GM13977 (cell line): ENCODE measurements around the gene LGSN.
"Not testable (repeated sequence)": the region's sequence is repeated elsewhere in the genome, so short reads cannot be mapped to it uniquely, and the experiment has no call there.

ENCODE experiments used
- DNase-seq: peaks from one replicate; pipeline ENCODE4 v3.0.0; 2012; ENCODE audit warnings: low spot score
- in situ Hi-C: fragments of 300-500 bp; cut with MboI; formaldehyde crosslinking; loops from one replicate; pipeline ENCODE4 v1.12.0; 2022; ENCODE audit warnings: low sequenced_read_pairs, low pct_unique_long_range_greater_than_20kb, mixed read lengths, inconsistent platforms; ENCODE audit not compliant: unreplicated experiment
- TF ChIP-seq, protein P1 (sequence below): IDR thresholded peaks from 2 replicates; pipeline ENCODE4 v1.5.1; 2012; ENCODE audit warnings: mild to moderate bottlenecking, control low read depth; ENCODE audit not compliant: insufficient read depth; ENCODE audit errors: extremely low read depth, missing control alignments

LGSN gene

DNA sequence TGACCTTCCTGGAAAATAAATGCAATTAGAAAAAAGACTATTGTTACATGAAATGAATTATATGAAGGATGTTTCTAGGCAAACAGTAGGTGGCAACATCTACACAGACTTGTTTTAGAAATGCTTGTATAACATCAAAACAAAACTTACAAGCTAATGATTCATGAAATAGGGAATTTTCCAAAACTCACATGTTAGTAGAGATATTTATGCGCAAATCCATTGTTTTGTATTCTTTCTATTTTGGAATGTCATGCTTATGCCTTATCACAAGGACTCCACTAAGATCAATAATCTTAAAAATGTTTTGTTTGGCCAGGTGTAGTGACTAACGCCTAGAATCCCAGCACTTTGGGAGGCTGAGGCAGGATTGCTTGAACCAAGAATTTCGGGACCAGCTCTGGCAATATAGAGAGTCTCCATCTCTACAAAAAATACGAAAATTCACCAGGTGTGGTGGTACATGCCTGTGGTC lies 32.3 kb upstream of the LGSN start:
- TF ChIP-seq, protein P1, sequence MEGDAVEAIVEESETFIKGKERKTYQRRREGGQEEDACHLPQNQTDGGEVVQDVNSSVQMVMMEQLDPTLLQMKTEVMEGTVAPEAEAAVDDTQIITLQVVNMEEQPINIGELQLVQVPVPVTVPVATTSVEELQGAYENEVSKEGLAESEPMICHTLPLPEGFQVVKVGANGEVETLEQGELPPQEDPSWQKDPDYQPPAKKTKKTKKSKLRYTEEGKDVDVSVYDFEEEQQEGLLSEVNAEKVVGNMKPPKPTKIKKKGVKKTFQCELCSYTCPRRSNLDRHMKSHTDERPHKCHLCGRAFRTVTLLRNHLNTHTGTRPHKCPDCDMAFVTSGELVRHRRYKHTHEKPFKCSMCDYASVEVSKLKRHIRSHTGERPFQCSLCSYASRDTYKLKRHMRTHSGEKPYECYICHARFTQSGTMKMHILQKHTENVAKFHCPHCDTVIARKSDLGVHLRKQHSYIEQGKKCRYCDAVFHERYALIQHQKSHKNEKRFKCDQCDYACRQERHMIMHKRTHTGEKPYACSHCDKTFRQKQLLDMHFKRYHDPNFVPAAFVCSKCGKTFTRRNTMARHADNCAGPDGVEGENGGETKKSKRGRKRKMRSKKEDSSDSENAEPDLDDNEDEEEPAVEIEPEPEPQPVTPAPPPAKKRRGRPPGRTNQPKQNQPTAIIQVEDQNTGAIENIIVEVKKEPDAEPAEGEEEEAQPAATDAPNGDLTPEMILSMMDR: peak; percentile 57
- DNase-seq: peak; percentile 30
- in situ Hi-C loops: loop anchor here (10.0 to 25.0 kb wide), 2 partner anchors 210 to 413 kb away; partner anchors contain the start of genes LOC128125822 and PTP4A1

DNA sequence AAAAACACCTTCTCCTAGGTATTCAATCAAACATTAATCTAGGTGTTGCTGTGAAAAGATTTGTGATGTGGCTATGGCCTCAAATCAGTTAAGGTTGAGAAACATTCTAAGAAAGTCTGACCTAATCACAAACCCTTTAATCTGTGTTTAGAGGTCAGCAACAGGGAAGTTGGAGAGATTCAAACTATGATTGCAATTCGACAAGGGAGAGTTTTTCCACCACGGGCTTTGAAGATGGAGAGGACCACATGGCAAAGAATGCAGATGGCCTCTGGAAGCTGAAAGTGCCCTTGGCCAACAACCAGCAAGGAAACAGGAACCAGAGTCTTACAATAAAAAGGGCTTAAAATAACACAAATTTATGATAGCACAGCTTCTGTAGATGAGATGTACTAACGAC lies 29.6 kb upstream of the LGSN start:
- no peak for DNase-seq
- in situ Hi-C loops: no loop called here
- TF ChIP-seq, protein P1: no peak

DNA sequence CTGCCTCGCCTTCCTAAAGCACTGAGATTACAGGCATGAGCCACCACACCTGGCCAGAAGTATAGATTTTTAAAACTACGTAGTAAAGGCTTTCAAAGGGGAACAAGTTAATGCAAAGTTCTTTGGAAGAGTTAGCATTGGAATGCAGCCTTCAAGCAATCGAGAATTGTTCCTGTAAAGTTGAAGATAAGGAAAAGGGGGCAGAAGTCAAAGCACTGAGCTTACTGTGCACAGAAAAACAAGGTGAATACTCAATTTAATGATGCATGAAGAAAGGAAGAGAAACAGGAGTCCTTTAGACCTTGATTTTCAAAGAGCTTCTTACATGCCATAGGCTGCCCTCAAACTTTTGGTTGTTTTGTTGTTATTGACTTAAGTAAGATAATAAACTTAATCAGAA lies 29.1 kb upstream of the LGSN start:
- in situ Hi-C loops: no loop called here
- TF ChIP-seq, protein P1: no peak
- DNase-seq: no peak

DNA sequence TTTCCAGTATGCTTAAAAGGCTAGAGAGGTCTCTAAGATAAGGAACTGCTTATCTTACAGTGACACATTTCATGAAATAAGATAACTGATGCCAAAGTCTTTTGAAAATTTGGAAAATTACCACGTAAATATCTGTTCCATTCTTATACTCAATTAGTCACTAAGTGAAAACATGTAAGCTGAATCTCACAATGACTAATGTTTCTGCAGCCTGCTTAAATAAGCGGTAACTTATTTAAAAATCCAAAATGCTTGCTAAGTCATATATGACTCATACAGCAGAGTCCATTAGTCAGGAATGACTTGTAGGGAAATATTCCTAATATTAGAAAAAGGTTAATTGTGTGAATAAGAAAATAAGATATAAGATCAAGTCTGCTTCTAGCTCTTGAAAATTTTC lies 27.8 kb upstream of the LGSN start:
- in situ Hi-C loops: no loop called here
- TF ChIP-seq, protein P1: no peak
- DNase-seq: no peak

DNA sequence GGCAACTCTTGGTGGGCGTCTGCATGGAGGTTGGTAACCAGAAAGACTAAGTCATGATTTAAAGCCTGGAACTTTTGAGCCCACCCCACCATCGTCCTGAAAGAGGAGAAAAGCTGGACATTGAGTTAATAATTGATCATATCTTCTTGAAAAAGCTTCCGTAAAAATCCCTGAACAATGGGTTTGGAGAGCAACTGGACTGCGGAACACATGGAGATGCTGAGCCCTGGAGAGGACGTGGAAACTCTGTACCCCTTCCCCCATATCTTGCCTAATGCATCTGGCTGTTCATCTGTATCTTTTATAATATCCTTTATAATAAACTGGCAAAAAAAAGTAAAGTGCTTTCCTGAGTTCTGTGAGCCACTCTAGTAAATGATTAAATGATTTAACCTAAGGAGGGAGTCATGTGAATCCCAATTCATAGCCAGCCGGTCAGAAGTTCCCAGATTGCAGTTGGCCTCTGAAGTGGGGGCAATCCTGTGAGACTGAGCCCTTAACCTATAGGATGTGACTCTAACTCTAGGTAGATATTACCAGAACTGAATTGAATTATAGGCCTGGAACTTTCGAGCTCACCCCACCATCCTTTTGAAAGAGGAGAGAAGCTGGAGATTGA lies 26.5 kb upstream of the LGSN start:
- in situ Hi-C loops: no loop called here
- TF ChIP-seq, protein P1: no peak
- no peak for DNase-seq

DNA sequence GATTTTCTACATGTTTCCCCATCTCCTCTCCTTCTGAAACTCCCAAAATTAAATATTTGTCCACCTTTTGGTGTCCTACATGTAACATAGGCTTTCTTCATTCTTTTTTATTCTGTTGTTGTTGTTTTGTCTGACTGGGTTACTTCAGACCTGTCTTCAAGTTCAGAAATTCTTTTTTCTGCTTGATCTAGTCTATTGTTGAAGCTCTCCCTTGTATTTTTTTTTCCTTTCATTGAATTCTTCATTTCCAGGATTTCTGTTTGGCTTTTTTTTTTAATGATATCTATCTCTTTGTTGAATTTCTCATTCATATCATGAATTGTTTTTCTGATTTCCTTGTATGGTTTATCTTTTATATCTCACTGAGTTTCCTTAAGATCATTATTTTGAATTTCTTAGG lies 20.6 kb upstream of the LGSN start:
- TF ChIP-seq, protein P1: no peak
- in situ Hi-C loops: no loop called here
- no peak for DNase-seq

DNA sequence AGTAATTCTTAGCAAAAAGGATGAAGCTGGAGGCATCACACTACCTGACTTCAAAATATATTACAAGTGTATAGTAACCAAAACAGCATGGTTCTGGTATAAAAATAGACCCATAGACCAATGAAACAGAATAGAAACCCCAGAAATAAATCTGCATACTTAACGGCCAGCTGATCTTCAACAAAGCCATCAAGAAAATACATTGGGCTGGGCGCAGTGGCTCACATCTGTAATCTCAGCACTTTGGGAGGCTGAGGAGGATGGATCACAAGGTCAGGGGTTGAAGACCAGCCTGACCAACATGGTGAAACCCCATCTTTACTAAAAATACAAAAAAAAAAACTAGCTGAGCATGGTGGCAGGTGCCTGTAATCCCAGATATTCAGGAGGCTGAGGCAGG lies 14.9 kb upstream of the LGSN start:
- in situ Hi-C loops, DNase-seq: not testable (repeated sequence)
